Kidney (tissue), 14 donors: ENCODE measurements around the gene OR2F2. TPM values are rescaled to one million over a fixed set of nuclear protein-coding genes. Genes with fewer than 3 reads are reported as not detected.

Experiments
- DNase-seq, 5 donors: peaks; one replicate each; pipeline ENCODE4 v3.0.0-alpha.2; 2013 to 2020
- FAIRE-seq: peaks from 2 replicates; lab custom pipeline; 2012; peaks lifted over from hg19 to GRCh38; lab: Jason Lieb, UNC
- H3K27ac ChIP-seq, 2 donors: one replicate each; pipeline ENCODE4 v1.7.0; 2013; ENCODE audit warnings: low read depth in 2 of 2, low read length in 2 of 2, inconsistent platforms in 1 of 2
- H3K27me3 ChIP-seq: one replicate; pipeline ENCODE4 v1.7.1; 2013; ENCODE audit warnings: low read length, inconsistent platforms; ENCODE audit not compliant: control insufficient read depth, insufficient read depth
- H3K36me3 ChIP-seq, 3 donors: one replicate each; pipeline versions ENCODE4 v1.7.0 to v1.7.1; 2013; ENCODE audit warnings: low read length in 3 of 3, control low read depth in 1 of 3, inconsistent platforms in 1 of 3; ENCODE audit not compliant: insufficient read depth in 3 of 3, control insufficient read depth in 2 of 3
- H3K4me1 ChIP-seq, 3 donors: one replicate each; pipeline versions ENCODE4 v1.7.0 to v1.7.1; 2013; ENCODE audit warnings: low read length in 3 of 3, inconsistent platforms in 1 of 3, low read depth in 1 of 3; ENCODE audit not compliant: control insufficient read depth in 2 of 3, insufficient read depth in 2 of 3
- H3K4me3 ChIP-seq, 3 donors: one replicate each; pipeline versions ENCODE4 v1.7.0 to v1.8.1; 2013; ENCODE audit warnings: low read length in 3 of 3, control low read depth in 1 of 3, inconsistent platforms in 1 of 3
- H3K9ac ChIP-seq, 3 donors: one replicate each; pipeline versions ENCODE4 v1.7.0 to v1.7.1; 2013; ENCODE audit warnings: low read length in 3 of 3, control low read depth in 1 of 3, inconsistent platforms in 1 of 3
- H3K9me3 ChIP-seq, 3 donors: one replicate each; pipeline versions ENCODE4 v1.7.0 to v1.7.1; 2013; ENCODE audit warnings: low read length in 3 of 3, control low read depth in 1 of 3, inconsistent platforms in 1 of 3; ENCODE audit not compliant: control insufficient read depth in 2 of 3, insufficient read depth in 1 of 3
- intact Hi-C: fragments of 100-400 bp; cut with DNase I; formaldehyde crosslinking; loops from one replicate; pipeline ENCODE4 v1.11.1; 2022
- polyA plus RNA-seq: library from polyadenylated mRNA; stranded (reverse); fragments of 350-450 nt; fragmentation: Illumina TruSeq; extraction: RNeasy Lipid Tissue Mini Kit (QIAGEN cat#74804); gene quantifications from one replicate; pipeline ENCODE4 v1.2.3, GENCODE V29; 2014; ENCODE audit warnings: low read depth, low replicate concordance; ENCODE audit not compliant: insufficient read depth
- total RNA-seq: library from RNA; stranded (reverse); fragmentation: NEBNext Ultra II Directional; extraction: Animal tissue kit (Norgen Biotek cat#: 25700); gene quantifications from one replicate; pipeline ENCODE4 v1.2.1, GENCODE V29; 2021
- TF ChIP-seq, protein P1 (sequence below): IDR thresholded peaks from 3 replicates; pipeline ENCODE4 v1.5.1; 2012; ENCODE audit warnings: mild to moderate bottlenecking, moderate library complexity, borderline replicate concordance; ENCODE audit not compliant: insufficient read depth; ENCODE audit errors: extremely low read depth
- donor health status: control.
- donor health status: control.
- donor health status: control.
- donor health status: control.
- donor health status: control.
- donor health status: DM: yes; HTN: yes; CAD: no.
- donor health status: Normal renal cell carcinoma (clear cell type).

Gene OR2F2
- total and polyA plus RNA-seq, 2 donors from 2014 or later = not detected

DNA sequence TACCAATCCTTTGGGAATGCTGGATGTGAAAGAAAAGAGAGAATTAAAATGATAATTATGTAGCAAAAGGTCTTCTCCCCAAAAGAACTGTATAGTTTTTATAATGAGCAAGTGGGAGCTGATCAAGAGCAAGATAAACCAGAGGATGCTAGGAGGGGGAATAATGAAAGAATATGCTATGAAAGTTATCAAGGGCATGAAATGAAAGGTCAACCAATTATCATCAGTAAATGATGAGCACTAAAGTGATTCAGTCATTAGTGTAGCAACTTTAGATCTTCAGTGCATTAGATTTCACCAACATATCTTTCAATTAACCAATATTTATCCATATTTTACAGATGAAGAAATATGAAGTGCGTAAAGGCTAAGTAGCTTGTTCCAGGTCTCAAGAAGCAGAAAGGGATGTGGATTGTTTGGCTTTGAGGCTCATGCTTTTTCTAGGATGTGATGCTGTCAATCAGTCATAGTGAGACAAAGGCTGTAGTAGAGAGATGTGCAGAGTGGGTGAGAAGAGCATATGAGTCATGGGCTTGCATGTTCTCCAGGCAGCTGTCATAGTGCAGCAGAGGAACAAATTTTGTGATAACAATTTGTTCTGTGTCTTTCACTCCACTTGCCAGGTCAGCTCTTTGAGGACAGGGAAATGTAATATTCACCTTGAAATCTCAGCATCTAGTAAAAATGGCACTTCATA is 5.7 kb upstream of the OR2F2 start:
- no peak overlapping the region for H3K27ac ChIP-seq
- H3K9me3 ChIP-seq = peaks cover 0 to 3% (median 0%) of the 10 kb centered on the region in 3 donors
- DNase-seq (no peak), FAIRE-seq (no peak)
- H3K36me3 ChIP-seq = no peaks in the 10 kb centered on the region
- no peaks in the 10 kb centered on the region for H3K4me1 ChIP-seq
- TF ChIP-seq, protein P1, sequence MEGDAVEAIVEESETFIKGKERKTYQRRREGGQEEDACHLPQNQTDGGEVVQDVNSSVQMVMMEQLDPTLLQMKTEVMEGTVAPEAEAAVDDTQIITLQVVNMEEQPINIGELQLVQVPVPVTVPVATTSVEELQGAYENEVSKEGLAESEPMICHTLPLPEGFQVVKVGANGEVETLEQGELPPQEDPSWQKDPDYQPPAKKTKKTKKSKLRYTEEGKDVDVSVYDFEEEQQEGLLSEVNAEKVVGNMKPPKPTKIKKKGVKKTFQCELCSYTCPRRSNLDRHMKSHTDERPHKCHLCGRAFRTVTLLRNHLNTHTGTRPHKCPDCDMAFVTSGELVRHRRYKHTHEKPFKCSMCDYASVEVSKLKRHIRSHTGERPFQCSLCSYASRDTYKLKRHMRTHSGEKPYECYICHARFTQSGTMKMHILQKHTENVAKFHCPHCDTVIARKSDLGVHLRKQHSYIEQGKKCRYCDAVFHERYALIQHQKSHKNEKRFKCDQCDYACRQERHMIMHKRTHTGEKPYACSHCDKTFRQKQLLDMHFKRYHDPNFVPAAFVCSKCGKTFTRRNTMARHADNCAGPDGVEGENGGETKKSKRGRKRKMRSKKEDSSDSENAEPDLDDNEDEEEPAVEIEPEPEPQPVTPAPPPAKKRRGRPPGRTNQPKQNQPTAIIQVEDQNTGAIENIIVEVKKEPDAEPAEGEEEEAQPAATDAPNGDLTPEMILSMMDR = no peak
- intact Hi-C loops = no loop called here
- no peak overlapping the region for H3K4me3 ChIP-seq
- no peaks in the 10 kb centered on the region for H3K27me3 ChIP-seq
- no peak overlapping the region for H3K9ac ChIP-seq

DNA sequence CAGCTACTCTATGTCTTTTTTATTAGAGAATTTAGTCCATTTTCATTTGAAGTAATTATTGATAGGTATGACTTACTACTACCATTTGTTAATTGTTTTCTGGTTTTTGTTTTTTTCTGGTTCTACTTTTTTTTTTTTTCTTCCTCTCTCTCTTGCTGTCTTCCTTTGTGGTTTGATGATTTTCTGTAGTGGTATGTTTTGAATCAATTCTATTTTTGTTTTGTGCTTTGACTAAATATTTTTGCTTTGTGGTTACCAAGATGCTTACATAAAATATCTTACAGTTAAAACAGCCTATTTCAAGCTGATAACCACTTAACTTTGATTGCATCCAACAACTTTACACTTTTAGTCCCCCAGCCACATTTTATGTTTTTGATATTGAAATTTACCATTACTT is 3.3 kb upstream of the OR2F2 start:
- peaks cover 0 to 6% (median 0%) of the 10 kb centered on the region in 3 donors for H3K9me3 ChIP-seq
- no peak for FAIRE-seq

DNA sequence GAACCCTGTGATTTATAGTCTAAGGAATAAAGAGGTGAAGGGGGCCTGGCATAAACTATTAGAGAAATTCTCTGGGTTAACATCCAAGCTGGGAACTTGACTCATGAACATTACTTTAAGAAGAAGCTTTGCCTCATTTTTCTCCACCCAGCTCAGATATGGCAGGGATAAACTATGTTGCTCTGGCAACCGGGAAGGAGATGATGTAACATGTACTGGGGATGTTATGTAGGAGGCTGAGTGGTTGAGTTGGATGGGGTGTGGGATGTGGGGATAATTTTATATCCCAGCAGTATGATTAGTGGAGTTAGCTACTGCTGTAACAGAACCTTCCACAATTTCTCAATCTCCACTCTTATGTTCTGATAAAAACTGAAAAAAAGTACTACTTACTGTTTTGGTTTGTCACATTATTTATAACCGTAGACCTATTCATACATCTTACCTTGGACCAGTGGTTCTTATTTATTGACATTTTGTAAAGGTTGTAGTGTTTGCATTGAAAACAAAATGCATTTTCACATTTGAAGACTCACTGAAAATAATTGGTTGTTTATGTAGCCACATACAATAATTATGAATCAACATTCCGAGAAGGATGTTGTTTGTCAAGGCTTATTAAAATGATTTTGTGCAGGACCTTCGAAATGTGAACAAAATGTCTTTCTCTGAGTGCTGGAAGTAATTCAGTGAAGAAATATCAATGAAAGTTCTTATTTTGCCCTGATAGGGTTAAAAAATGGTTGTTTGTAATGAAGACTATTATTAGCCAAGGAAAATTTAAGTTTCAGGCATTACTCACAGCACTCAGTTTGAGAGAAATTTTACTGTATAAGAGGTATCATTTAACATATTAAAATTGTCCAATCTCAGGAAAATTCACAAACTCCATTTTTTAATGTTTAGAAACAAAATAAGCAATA is 1.3 kb downstream of the OR2F2 start:
- no peak overlapping the region for H3K4me3 ChIP-seq
- no peaks in the 10 kb centered on the region for H3K27me3 ChIP-seq
- intact Hi-C loops = no loop called here
- H3K9ac ChIP-seq = no peak overlapping the region
- no peak for DNase-seq
- no peaks in the 10 kb centered on the region for H3K36me3 ChIP-seq
- H3K9me3 ChIP-seq = peaks cover 0 to 6% (median 0%) of the 10 kb centered on the region in 3 donors
- H3K27ac ChIP-seq = no peak overlapping the region
- no peak for FAIRE-seq
- TF ChIP-seq, protein P1 = no peak
- H3K4me1 ChIP-seq = no peaks in the 10 kb centered on the region

More for the DNA sequence above, 3.3 kb upstream of the OR2F2 start:
- intact Hi-C loops = no loop called here
- Histone ChIP-seq H3K36me3 (no peaks in the 10 kb centered on the region), H3K27me3 (no peaks in the 10 kb centered on the region), H3K4me1 (no peaks in the 10 kb centered on the region), H3K9ac (no peak overlapping the region), H3K27ac (no peak overlapping the region), H3K4me3 (no peak overlapping the region)
- DNase-seq = no peak
- TF ChIP-seq, protein P1 = no peak
